HepG2 (cell line): ENCODE data around the gene SLC25A28. TPM values are rescaled to one million over a fixed set of nuclear protein-coding genes. Genes with fewer than 3 reads are reported as not detected.
A peak's percentile ranks its signal among the peaks of the same experiment; 100 is the strongest.

Source experiments
- ATAC-seq: fragments of 200-7000 bp; cut with Tn5 transposase; 3 replicates; pipeline ENCODE4 v1.9.1; 2020; ENCODE audit warnings: mild to moderate bottlenecking, moderate library complexity
- BruUV-seq: library from RNA; stranded (reverse); fragments of 400-500 nt; replicated peaks from 2 replicates; lab custom pipeline; 2021; lab: Mats Ljungman, UMichigan
- CTCF ChIA-PET: fragments of 300-600 bp; formaldehyde crosslinking; extraction: SDS; loops from one replicate; lab custom pipeline; 2021; ENCODE audit warnings: low total read pairs, inconsistent platforms, low intra/inter-chr PET ratio; lab: Yijun Ruan, JAX
- POLR2A ChIA-PET: fragments of 350-600 bp; sonication (Branson Sonifier 250); formaldehyde crosslinking; loops from one replicate; lab custom pipeline; 2020; ENCODE audit warnings: antibody characterized with exemption, inconsistent platforms; lab: Yijun Ruan, JAX
- DNase-seq: peaks from one replicate; pipeline ENCODE4 v3.0.0-alpha.2; 2015; ENCODE audit warnings: low spot score
- FAIRE-seq: peaks from 3 replicates; lab custom pipeline; 2011; peaks lifted over from hg19 to GRCh38; lab: Jason Lieb, UNC
- H2AFZ ChIP-seq: one replicate; pipeline ENCODE4 v1.6.1; 2011; ENCODE audit warnings: low read length, inconsistent platforms
- H3K27ac ChIP-seq: fragments of 300-600 bp; 3 replicates; pipeline ENCODE4 v1.8.0; 2011; ENCODE audit warnings: mixed run types, mild to moderate bottlenecking, mixed read lengths, low read length, inconsistent platforms; ENCODE audit not compliant: insufficient read depth; ENCODE audit errors: extremely low read length
- H3K27me3 ChIP-seq, 2 experiments: fragments of 200-600 bp in 1 of 2; 2 replicates in 1 of 2; 3 replicates in 1 of 2; pipeline versions ENCODE4 v1.6.0 to v1.8.0; 2011; ENCODE audit warnings: low read length in 2 of 2, mild to moderate bottlenecking in 2 of 2, moderate library complexity in 2 of 2, inconsistent platforms in 1 of 2; ENCODE audit not compliant: insufficient read depth in 2 of 2, control insufficient read depth in 1 of 2
- H3K36me3 ChIP-seq, 2 experiments: fragments of 200-600 bp in 1 of 2; replicated peaks in 1 of 2; 2 replicates in 1 of 2; 3 replicates in 1 of 2; pipeline versions ENCODE4 v1.5.1 to v1.8.0; 2011; ENCODE audit warnings: low read length in 2 of 2, inconsistent platforms in 1 of 2; ENCODE audit not compliant: insufficient read depth in 2 of 2, control insufficient read depth in 1 of 2
- H3K4me1 ChIP-seq: 2 replicates; pipeline ENCODE4 v1.5.1; 2012; ENCODE audit warnings: low read length, inconsistent platforms; ENCODE audit not compliant: insufficient read depth
- H3K4me2 ChIP-seq: 2 replicates; pipeline ENCODE4 v1.6.0; 2011; ENCODE audit warnings: low read depth, low read length, inconsistent platforms
- H3K4me3 ChIP-seq, 3 experiments: fragments of 200-600 bp in 1 of 3; sonication (generic), shearing (Covaris generic) in 1 of 3; replicated peaks in 1 of 3; 2 replicates each; pipeline ENCODE4 v1.5.1; 2011 to 2016; ENCODE audit warnings: low read length in 3 of 3, inconsistent platforms in 2 of 3, low read depth in 2 of 3, mild to moderate bottlenecking in 2 of 3, control low read depth in 1 of 3, mixed read lengths in 1 of 3; ENCODE audit not compliant: insufficient read depth in 1 of 3
- H3K79me2 ChIP-seq: one replicate; pipeline ENCODE4 v1.6.1; 2011; ENCODE audit warnings: low read length, inconsistent platforms; ENCODE audit not compliant: insufficient read depth
- H3K9ac ChIP-seq: 2 replicates; pipeline ENCODE4 v1.6.0; 2011; ENCODE audit warnings: mild to moderate bottlenecking, low read depth, low read length, inconsistent platforms; ENCODE audit not compliant: insufficient read depth
- H3K9me3 ChIP-seq: 2 replicates; pipeline ENCODE4 v1.5.1; 2012; ENCODE audit warnings: mild to moderate bottlenecking, low read length
- H4K20me1 ChIP-seq: 2 replicates; pipeline ENCODE4 v1.6.0; 2011; ENCODE audit warnings: inconsistent platforms, mild to moderate bottlenecking, low read length, moderate library complexity; ENCODE audit not compliant: insufficient read depth
- ATF7 ChIP-seq, 2 experiments: fragments of 450-650 bp in 1 of 2; sonication (generic) in 1 of 2; formaldehyde crosslinking in 1 of 2; IDR thresholded peaks; 2 replicates each; pipeline versions ENCODE4 v1.4.0 to v1.6.1; 2016 to 2020; ENCODE audit warnings: antibody characterized with exemption in 1 of 2, mild to moderate bottlenecking in 1 of 2, missing genetic modification reagents in 1 of 2
- DNMT3B ChIP-seq: conservative IDR thresholded peaks from 2 replicates; pipeline ENCODE4 v1.6.1; 2016; ENCODE audit warnings: missing biosample characterization, control low read depth
- ERF ChIP-seq: IDR thresholded peaks from 2 replicates; pipeline ENCODE4 v1.6.1; 2018; ENCODE audit warnings: missing biosample characterization, missing genetic modification reagents
- HBP1 ChIP-seq: IDR thresholded peaks from 2 replicates; pipeline ENCODE4 v1.6.1; 2016; ENCODE audit warnings: low read depth, control low read depth
- HMGA1 ChIP-seq: sonication (generic); formaldehyde crosslinking; conservative IDR thresholded peaks from 2 replicates; pipeline ENCODE4 v1.4.0; 2020; ENCODE audit warnings: missing genetic modification reagents
- HMGXB4 ChIP-seq, 2 experiments: sonication (generic) in 1 of 2; formaldehyde crosslinking in 1 of 2; IDR thresholded peaks; 2 replicates each; pipeline versions ENCODE4 v1.4.0 to v1.6.1; 2018 to 2020; ENCODE audit warnings: missing genetic modification reagents in 2 of 2, borderline replicate concordance in 1 of 2, low read depth in 1 of 2, mild to moderate bottlenecking in 1 of 2, missing biosample characterization in 1 of 2
- HNF4A ChIP-seq: sonication (generic); formaldehyde crosslinking; IDR thresholded peaks from 2 replicates; pipeline ENCODE4 v1.4.0; 2020; ENCODE audit warnings: missing genetic modification reagents
- MAF1 ChIP-seq: sonication (generic); formaldehyde crosslinking; IDR thresholded peaks from 2 replicates; pipeline ENCODE4 v1.5.0; 2020; ENCODE audit warnings: missing genetic modification reagents, borderline replicate concordance
- MXD1 ChIP-seq: sonication (generic); formaldehyde crosslinking; IDR thresholded peaks from 2 replicates; pipeline ENCODE4 v1.4.0; 2020; ENCODE audit warnings: mild to moderate bottlenecking, missing genetic modification reagents
- NFATC3 ChIP-seq: sonication (generic); formaldehyde crosslinking; IDR thresholded peaks from 2 replicates; pipeline ENCODE4 v1.5.1; 2020; ENCODE audit warnings: mild to moderate bottlenecking, missing genetic modification reagents
- NFKB2 ChIP-seq: sonication (generic); formaldehyde crosslinking; IDR thresholded peaks from 2 replicates; pipeline ENCODE4 v1.4.0; 2020; ENCODE audit warnings: missing genetic modification reagents, borderline replicate concordance
- TEAD3 ChIP-seq: optimal IDR thresholded peaks from 2 replicates; pipeline ENCODE3; 2016; ENCODE audit warnings: borderline replicate concordance
- TGIF2 ChIP-seq: IDR thresholded peaks from 2 replicates; pipeline ENCODE4 v1.6.1; 2016; ENCODE audit warnings: control low read depth, missing compliant biosample characterization
- ZNF24 ChIP-seq: fragments of 450-650 bp; IDR thresholded peaks from 2 replicates; pipeline ENCODE4 v1.6.1; 2017; ENCODE audit warnings: antibody characterized with exemption, mild to moderate bottlenecking
- ZNF264 ChIP-seq: sonication (generic); formaldehyde crosslinking; IDR thresholded peaks from 2 replicates; pipeline ENCODE4 v1.4.0; 2020; ENCODE audit warnings: missing genetic modification reagents
- ZNF329 ChIP-seq: sonication (generic); formaldehyde crosslinking; IDR thresholded peaks from 2 replicates; pipeline ENCODE4 v1.9.0; 2021; ENCODE audit warnings: low read depth, mild to moderate bottlenecking, missing genetic modification reagents
- ZNF343 ChIP-seq: sonication (generic); formaldehyde crosslinking; IDR thresholded peaks from 2 replicates; pipeline ENCODE4 v1.4.0; 2020; ENCODE audit warnings: mild to moderate bottlenecking, missing genetic modification reagents
- ZNF44 ChIP-seq: sonication (generic); formaldehyde crosslinking; IDR thresholded peaks from 2 replicates; pipeline ENCODE4 v1.5.1; 2020; ENCODE audit warnings: mild to moderate bottlenecking, missing genetic modification reagents
- ZNF446 ChIP-seq: sonication (generic); formaldehyde crosslinking; IDR thresholded peaks from 2 replicates; pipeline ENCODE4 v1.5.0; 2020; ENCODE audit warnings: mild to moderate bottlenecking, missing genetic modification reagents
- ZNF557 ChIP-seq: sonication (generic); formaldehyde crosslinking; IDR thresholded peaks from 2 replicates; pipeline ENCODE4 v1.4.0; 2020; ENCODE audit warnings: missing genetic modification reagents
- ZNF563 ChIP-seq: sonication (generic); formaldehyde crosslinking; IDR thresholded peaks from 2 replicates; pipeline ENCODE4 v1.8.0; 2022; ENCODE audit warnings: mild to moderate bottlenecking, moderate library complexity, missing genetic modification reagents
- ZNF619 ChIP-seq: sonication (generic); formaldehyde crosslinking; IDR thresholded peaks from 2 replicates; pipeline ENCODE4 v1.4.0; 2020; ENCODE audit warnings: mild to moderate bottlenecking, missing genetic modification reagents
- WGBS: methylation state at CpG from one replicate; pipeline ENCODE4 v1.1.6; 2017; ENCODE audit warnings: low lambda C conversion rate; 5-methylcytosine and 5-hydroxymethylcytosine counted together
- in situ Hi-C: cut with HindIII; loops from 2 replicates; pipeline ENCODE4 v1.10.0; 2017; ENCODE audit warnings: low pct_unique_long_range_greater_than_20kb; ENCODE audit not compliant: extremely low pct_ligation_motif_present
- intact Hi-C: fragments of 100-400 bp; cut with micrococcal nuclease; formaldehyde crosslinking; loops from one replicate; pipeline ENCODE4 v1.10.0; 2022; ENCODE audit not compliant: unreplicated experiment
- polyA plus RNA-seq, 8 experiments: library from polyadenylated mRNA; depleted of rRNA in 3 of 8; stranded (reverse) in 7 of 8; unstranded in 1 of 8; fragments of >200 nt; fragmentation: Illumina TruSeq in 4 of 8; extraction: Trizol in 4 of 8; gene quantifications; 2 replicates each; pipeline versions ENCODE4 v1.2.1 to v1.2.3, GENCODE V29; 2011 to 2016; ENCODE audit warnings: low read depth in 4 of 8, missing spikeins in 1 of 8, mixed read lengths in 1 of 8; ENCODE audit not compliant: insufficient read depth in 1 of 8
- total RNA-seq, 5 experiments: library from RNA; depleted of rRNA; stranded (reverse); fragments of >200 nt; fragmentation: Illumina TruSeq; extraction: Trizol; gene quantifications; 2 replicates each; pipeline ENCODE4 v1.2.3, GENCODE V29; 2016; ENCODE audit warnings: low read depth in 1 of 5

The SLC25A28 gene
- total and polyA plus RNA-seq, 2 of the 13 experiments (the other 11 are each of a cell fraction or from before 2014, with no cell fraction given) = 15.2 to 41.0 TPM

GRCh38 chr10:99658622-99659030, 38.4 kb upstream of the SLC25A28 start:
- TSS peak; percentile 86 for BruUV-seq
- in situ Hi-C loops = no loop called here
- ChIA-PET CTCF (no interaction called here), POLR2A (interaction anchor here (1.3 to 3.5 kb wide), 10 partner anchors 8 to 228 kb away, joined by 4 to 63 read pairs (median 10); partner anchors contain the start of genes ABCC2, COX15, CUTC and GOT1)
- H3K27me3 ChIP-seq = no peaks in the 10 kb centered on the region; a peak in 1 of 5 replicates
- FAIRE-seq = no peak
- peak; percentile 25 for ATAC-seq
- H3K79me2 ChIP-seq = peaks cover 29% of the 10 kb centered on the region
- H3K27ac ChIP-seq = peak overlapping the region; percentile 81
- no peaks in the 10 kb centered on the region for H4K20me1 ChIP-seq
- H3K9ac ChIP-seq = peak overlapping the region; percentile 88
- H2AFZ ChIP-seq = peak overlapping the region; percentile 66
- intact Hi-C loops = loop anchor here (2.0 kb wide), 2 partner anchors 14 to 38 kb away; partner anchors contain the start of gene SLC25A28
- no peaks in the 10 kb centered on the region for H3K9me3 ChIP-seq
- DNase-seq = peak; percentile 39
- H3K4me1 ChIP-seq = peaks cover 46% of the 10 kb centered on the region
- H3K4me3 ChIP-seq = peak overlapping the region; percentile 93 to 95 (median 93)
- WGBS = 2% methylated on average over 24 of the region's 24 CpGs
- H3K36me3 ChIP-seq = peaks cover 0 to 1% of the 10 kb centered on the region in 2 experiments; a peak in 2 of 5 replicates
- H3K4me2 ChIP-seq = peak overlapping the region; percentile 92
- TF ChIP-seq NFATC3 (CRISPR knock-in tag) = 0 out of 2 replicates have a peak, but pooled peaks have one; percentile 46
- 0 out of 2 replicates have a peak, but pooled peaks have one; percentile 2 for TF ChIP-seq ZNF329 (CRISPR knock-in tag)
- no peak for TF ChIP-seq ZNF557 (CRISPR knock-in tag)
- TF ChIP-seq HBP1 (CRISPR knock-in tag) = 0 out of 2 replicates have a peak, but pooled peaks have one; percentile 78
- TF ChIP-seq HMGXB4 (CRISPR knock-in tag; IDR thresholded peaks at IDR 0.05; ENCODE audit: borderline replicate concordance in 1 of 2, low read depth in 1 of 2) = peak in 1 of 2 experiments; percentile 31; a peak in 2 of 4 replicates
- 0 out of 2 replicates have a peak, but pooled peaks have one; percentile 27 for TF ChIP-seq ZNF44
- TF ChIP-seq TGIF2 = 0 out of 2 replicates have a peak, but pooled peaks have one; percentile 29
- TF ChIP-seq HMGA1 (CRISPR knock-in tag) = no peak
- 0 out of 2 replicates have a peak, but pooled peaks have one; percentile 4 for TF ChIP-seq ERF (CRISPR knock-in tag)
- peak; percentile 85 for TF ChIP-seq ZNF24
- TF ChIP-seq ATF7 (IDR thresholded peaks at IDR 0.05) = no peak
- 0 out of 2 replicates have a peak, but pooled peaks have one; percentile 16 for TF ChIP-seq ATF7 (CRISPR knock-in tag; IDR thresholded peaks at IDR 0.05)
- 0 out of 2 replicates have a peak, but pooled peaks have one; percentile 42 for TF ChIP-seq DNMT3B (CRISPR knock-in tag)
- TF ChIP-seq TEAD3 (CRISPR knock-in tag) = peak; percentile 5
- 0 out of 2 replicates have a peak, but pooled peaks have one; percentile 22 for TF ChIP-seq ZNF619 (CRISPR knock-in tag)
- TF ChIP-seq NFKB2 (CRISPR knock-in tag) = 0 out of 2 replicates have a peak, but pooled peaks have one; percentile 5
- TF ChIP-seq MAF1 (CRISPR knock-in tag) = no peak
- 0 out of 2 replicates have a peak, but pooled peaks have one; percentile 11 for TF ChIP-seq ZNF343
- no peak for TF ChIP-seq ZNF264
- TF ChIP-seq MXD1 = no peak
- TF ChIP-seq ZNF563 (CRISPR knock-in tag) = 0 out of 2 replicates have a peak, but pooled peaks have one; percentile 37
- TF ChIP-seq HNF4A (CRISPR knock-in tag) = peak; percentile 6; the same call in 1 of the 2 replicates
- TF ChIP-seq ZNF446 (CRISPR knock-in tag) = 0 out of 2 replicates have a peak, but pooled peaks have one; percentile 37
